GM12878 (cell line): ENCODE data around the gene CLIC3. TPM values are rescaled to one million over a fixed set of nuclear protein-coding genes. Genes with fewer than 3 reads are reported as not detected.

Experiments used
- BMI1 ChIP-seq: fragments of 450-650 bp; IDR thresholded peaks from 2 replicates; pipeline ENCODE4 v1.6.1; 2016; ENCODE audit warnings: mild to moderate bottlenecking, moderate library complexity, borderline replicate concordance
- CBX3 ChIP-seq: fragments of 200-600 bp; sonication (generic); IDR thresholded peaks from 2 replicates; pipeline ENCODE4 v1.6.1; 2016; ENCODE audit warnings: low read depth, borderline replicate concordance
- CBX5 ChIP-seq: sonication (generic); IDR thresholded peaks from 2 replicates; pipeline ENCODE4 v1.6.1; 2016; ENCODE audit warnings: low read depth, moderate library complexity, mild to moderate bottlenecking, inconsistent platforms
- CHD4 ChIP-seq: fragments of 200-600 bp; sonication (generic); IDR thresholded peaks from 2 replicates; pipeline ENCODE4 v1.6.1; 2016; ENCODE audit warnings: mild to moderate bottlenecking
- EED ChIP-seq: sonication (generic); IDR thresholded peaks from 2 replicates; pipeline ENCODE4 v1.6.1; 2016; ENCODE audit warnings: antibody characterized with exemption, low read depth
- ETV6 ChIP-seq, 2 experiments: fragments of 450-650 bp in 1 of 2; IDR thresholded peaks in 1 of 2; conservative IDR thresholded peaks in 1 of 2; 2 replicates each; pipeline ENCODE4 v1.6.1; 2014; ENCODE audit warnings: antibody characterized with exemption in 1 of 2, borderline replicate concordance in 1 of 2, low read depth in 1 of 2, mild to moderate bottlenecking in 1 of 2, moderate library complexity in 1 of 2
- PAX5 ChIP-seq: IDR thresholded peaks from 2 replicates; pipeline ENCODE4 v1.6.1; 2011; ENCODE audit warnings: low read depth, low read length, borderline replicate concordance
- RAD51 ChIP-seq: fragments of 450-650 bp; IDR thresholded peaks from 2 replicates; pipeline ENCODE4 v1.6.1; 2016; ENCODE audit warnings: moderate library complexity, mild to moderate bottlenecking, inconsistent platforms
- RCOR1 ChIP-seq: conservative IDR thresholded peaks from 2 replicates; pipeline ENCODE4 v1.6.1; 2012; ENCODE audit warnings: low read depth, low read length, improper control_type of control experiment
- RELA ChIP-seq: fragments of 450-650 bp; IDR thresholded peaks from 2 replicates; pipeline ENCODE4 v1.8.0; 2014; ENCODE audit warnings: borderline replicate concordance; ENCODE audit not compliant: partially characterized antibody
- STAT1 ChIP-seq: fragments of 450-650 bp; conservative IDR thresholded peaks from 2 replicates; pipeline ENCODE4 v1.6.1; 2014; ENCODE audit warnings: antibody characterized with exemption, mild to moderate bottlenecking
- TAF1 ChIP-seq: IDR thresholded peaks from 2 replicates; pipeline ENCODE4 v1.6.1; 2011; ENCODE audit warnings: mild to moderate bottlenecking, low read depth, low read length, borderline replicate concordance
- YBX1 ChIP-seq: fragments of 450-650 bp; IDR thresholded peaks from 2 replicates; pipeline ENCODE4 v1.6.1; 2016; ENCODE audit warnings: antibody characterized with exemption
- YY1 ChIP-seq: IDR thresholded peaks from 2 replicates; pipeline ENCODE4 v1.6.1; 2011; ENCODE audit warnings: low read depth, mild to moderate bottlenecking, low read length
- ZBED1 ChIP-seq: IDR thresholded peaks from 2 replicates; pipeline ENCODE4 v1.6.1; 2016; ENCODE audit warnings: borderline replicate concordance
- ZNF274 ChIP-seq: IDR thresholded peaks from one replicate; pipeline ENCODE4 v1.8.0; 2011; ENCODE audit not compliant: insufficient read length, insufficient read depth
- polyA plus RNA-seq, 11 experiments: library from polyadenylated mRNA; depleted of rRNA in 4 of 11; unstranded in 6 of 11; stranded (reverse) in 5 of 11; fragments of >200 nt; fragmentation: Nextera tagmentation in 4 of 11; fragmentation: Illumina TruSeq in 1 of 11; extraction: Ambion mirVana in 4 of 11; extraction: Trizol in 1 of 11; gene quantifications; 1 replicate in 1 of 11; 2 replicates in 10 of 11; pipeline versions ENCODE4 v1.2.1 to v1.2.3, GENCODE V29; 2011 to 2016; ENCODE audit warnings: inconsistent platforms in 2 of 11, missing spikeins in 2 of 11, low read depth in 1 of 11
- total RNA-seq, 4 experiments: library from RNA; depleted of rRNA in 3 of 4; stranded (reverse); fragments of >200 nt in 3 of 4; fragmentation: Illumina TruSeq in 1 of 4; extraction: Trizol in 1 of 4; gene quantifications; 2 replicates each; pipeline versions ENCODE4 v1.2.1 to v1.2.3, GENCODE V29; 2013 to 2021
- TF ChIP-seq, protein P1 (sequence below): fragments of 150-350 bp; IDR thresholded peaks from 2 replicates; pipeline ENCODE4 v1.6.1; 2016; ENCODE audit warnings: low read depth, low read length
- TF ChIP-seq, protein P2 (sequence below): fragments of 450-650 bp; formaldehyde crosslinking; IDR thresholded peaks from 2 replicates; pipeline ENCODE4 v1.5.0; 2022; ENCODE audit warnings: mild to moderate bottlenecking, missing genetic modification characterization
- TF ChIP-seq, protein P3 (sequence below): IDR thresholded peaks from 2 replicates; pipeline ENCODE4 v1.6.1; 2011; ENCODE audit warnings: low read depth, mild to moderate bottlenecking, low read length, moderate library complexity, borderline replicate concordance; ENCODE audit errors: extremely low read depth

Gene CLIC3
- total and polyA plus RNA-seq, 10 of the 15 experiments (the other 5 are each of a cell fraction or from before 2014, with no cell fraction given) = 0.31 TPM; not detected in 9

DNA sequence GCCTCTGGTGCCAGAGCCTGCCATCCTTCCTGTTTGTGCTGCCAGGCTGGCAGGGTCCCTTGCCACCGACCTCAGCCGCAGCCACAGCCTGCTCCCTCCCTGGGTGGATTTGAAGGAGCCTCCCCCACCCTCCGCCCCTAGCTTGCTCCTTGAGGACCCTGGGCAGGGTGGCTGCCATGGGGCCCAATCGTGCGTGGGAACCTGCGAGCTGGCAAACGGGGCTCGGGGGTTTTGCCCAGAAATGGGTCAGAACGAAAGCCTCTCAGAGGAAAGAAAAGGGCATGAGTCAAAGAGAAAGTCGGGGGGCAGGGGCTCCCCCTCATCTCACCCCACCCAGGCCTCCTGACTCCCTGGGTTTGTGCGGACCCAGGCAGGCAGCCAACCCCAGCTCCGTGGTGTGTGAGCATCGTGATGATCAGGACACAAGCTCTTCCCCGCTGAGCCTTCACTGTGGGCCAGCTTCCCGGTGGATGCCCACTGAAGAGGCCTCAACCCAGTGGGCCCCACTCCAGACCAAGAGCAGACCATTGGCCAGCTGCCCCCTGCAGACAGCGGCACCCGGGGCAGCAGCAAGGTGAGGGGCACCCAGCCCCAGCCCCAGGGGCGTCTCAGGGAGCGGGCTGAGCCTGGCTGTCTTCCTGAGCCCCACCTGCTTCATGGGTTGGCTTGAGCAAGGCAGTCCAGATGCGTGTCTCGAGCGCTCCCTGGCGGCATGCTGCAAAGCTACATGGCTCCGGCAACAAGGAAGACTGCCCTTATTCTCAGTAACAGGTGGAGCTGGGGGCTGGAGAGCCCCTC is 38.5 kb upstream of the CLIC3 start (continued):
- TF ChIP-seq, protein P1, sequence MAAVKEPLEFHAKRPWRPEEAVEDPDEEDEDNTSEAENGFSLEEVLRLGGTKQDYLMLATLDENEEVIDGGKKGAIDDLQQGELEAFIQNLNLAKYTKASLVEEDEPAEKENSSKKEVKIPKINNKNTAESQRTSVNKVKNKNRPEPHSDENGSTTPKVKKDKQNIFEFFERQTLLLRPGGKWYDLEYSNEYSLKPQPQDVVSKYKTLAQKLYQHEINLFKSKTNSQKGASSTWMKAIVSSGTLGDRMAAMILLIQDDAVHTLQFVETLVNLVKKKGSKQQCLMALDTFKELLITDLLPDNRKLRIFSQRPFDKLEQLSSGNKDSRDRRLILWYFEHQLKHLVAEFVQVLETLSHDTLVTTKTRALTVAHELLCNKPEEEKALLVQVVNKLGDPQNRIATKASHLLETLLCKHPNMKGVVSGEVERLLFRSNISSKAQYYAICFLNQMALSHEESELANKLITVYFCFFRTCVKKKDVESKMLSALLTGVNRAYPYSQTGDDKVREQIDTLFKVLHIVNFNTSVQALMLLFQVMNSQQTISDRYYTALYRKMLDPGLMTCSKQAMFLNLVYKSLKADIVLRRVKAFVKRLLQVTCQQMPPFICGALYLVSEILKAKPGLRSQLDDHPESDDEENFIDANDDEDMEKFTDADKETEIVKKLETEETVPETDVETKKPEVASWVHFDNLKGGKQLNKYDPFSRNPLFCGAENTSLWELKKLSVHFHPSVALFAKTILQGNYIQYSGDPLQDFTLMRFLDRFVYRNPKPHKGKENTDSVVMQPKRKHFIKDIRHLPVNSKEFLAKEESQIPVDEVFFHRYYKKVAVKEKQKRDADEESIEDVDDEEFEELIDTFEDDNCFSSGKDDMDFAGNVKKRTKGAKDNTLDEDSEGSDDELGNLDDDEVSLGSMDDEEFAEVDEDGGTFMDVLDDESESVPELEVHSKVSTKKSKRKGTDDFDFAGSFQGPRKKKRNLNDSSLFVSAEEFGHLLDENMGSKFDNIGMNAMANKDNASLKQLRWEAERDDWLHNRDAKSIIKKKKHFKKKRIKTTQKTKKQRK = no peak
- TF ChIP-seq STAT1 (no peak), BMI1 (no peak), YBX1 (no peak), RAD51 (no peak), CHD4 (no peak), ETV6 (conservative IDR thresholded peaks at IDR 0.05 in 1 of 2, IDR thresholded peaks at IDR 0.05 in 1 of 2; ENCODE audit: borderline replicate concordance in 1 of 2, low read depth in 1 of 2) (peak in 1 of 2 experiments; percentile 23; a peak in 1 of 4 replicates), ZNF274 (no peak), YY1 (peak; percentile 81), EED (peak; percentile 36; the same call in 1 of the 2 replicates), ZBED1 (no peak), CBX5 (no peak), TAF1 (no peak), RELA (peak; percentile 54), RCOR1 (peak; percentile 78; the same call in 1 of the 2 replicates), CBX3 (no peak), PAX5 (peak; percentile 52; the same call in 1 of the 2 replicates)
- TF ChIP-seq, protein P2, sequence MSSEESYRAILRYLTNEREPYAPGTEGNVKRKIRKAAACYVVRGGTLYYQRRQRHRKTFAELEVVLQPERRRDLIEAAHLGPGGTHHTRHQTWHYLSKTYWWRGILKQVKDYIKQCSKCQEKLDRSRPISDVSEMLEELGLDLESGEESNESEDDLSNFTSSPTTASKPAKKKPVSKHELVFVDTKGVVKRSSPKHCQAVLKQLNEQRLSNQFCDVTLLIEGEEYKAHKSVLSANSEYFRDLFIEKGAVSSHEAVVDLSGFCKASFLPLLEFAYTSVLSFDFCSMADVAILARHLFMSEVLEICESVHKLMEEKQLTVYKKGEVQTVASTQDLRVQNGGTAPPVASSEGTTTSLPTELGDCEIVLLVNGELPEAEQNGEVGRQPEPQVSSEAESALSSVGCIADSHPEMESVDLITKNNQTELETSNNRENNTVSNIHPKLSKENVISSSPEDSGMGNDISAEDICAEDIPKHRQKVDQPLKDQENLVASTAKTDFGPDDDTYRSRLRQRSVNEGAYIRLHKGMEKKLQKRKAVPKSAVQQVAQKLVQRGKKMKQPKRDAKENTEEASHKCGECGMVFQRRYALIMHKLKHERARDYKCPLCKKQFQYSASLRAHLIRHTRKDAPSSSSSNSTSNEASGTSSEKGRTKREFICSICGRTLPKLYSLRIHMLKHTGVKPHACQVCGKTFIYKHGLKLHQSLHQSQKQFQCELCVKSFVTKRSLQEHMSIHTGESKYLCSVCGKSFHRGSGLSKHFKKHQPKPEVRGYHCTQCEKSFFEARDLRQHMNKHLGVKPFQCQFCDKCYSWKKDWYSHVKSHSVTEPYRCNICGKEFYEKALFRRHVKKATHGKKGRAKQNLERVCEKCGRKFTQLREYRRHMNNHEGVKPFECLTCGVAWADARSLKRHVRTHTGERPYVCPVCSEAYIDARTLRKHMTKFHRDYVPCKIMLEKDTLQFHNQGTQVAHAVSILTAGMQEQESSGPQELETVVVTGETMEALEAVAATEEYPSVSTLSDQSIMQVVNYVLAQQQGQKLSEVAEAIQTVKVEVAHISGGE (CRISPR knock-in tag) = no peak
- TF ChIP-seq, protein P3, sequence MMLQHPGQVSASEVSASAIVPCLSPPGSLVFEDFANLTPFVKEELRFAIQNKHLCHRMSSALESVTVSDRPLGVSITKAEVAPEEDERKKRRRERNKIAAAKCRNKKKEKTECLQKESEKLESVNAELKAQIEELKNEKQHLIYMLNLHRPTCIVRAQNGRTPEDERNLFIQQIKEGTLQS = no peak
